NCI-H2107 (cell line): ENCODE data around the gene ELAVL3.
"Not testable (repeated sequence)": the region's sequence is repeated elsewhere in the genome, so short reads cannot be mapped to it uniquely, and the experiment has no call there.

Experiments used
- DNase-seq: peaks from one replicate; lab custom pipeline; 2025; lab: John Stamatoyannopoulos, UW

The ELAVL3 gene

GRCh38 chr19:11435833-11436313, 45.0 kb downstream of the ELAVL3 start:
- DNase-seq = no peak

GRCh38 chr19:11435057-11435832, 45.6 kb downstream of the ELAVL3 start, which contains the start of the genes ODAD3 and PRKCSH:
ODAD3 (minus strand) TSS chr19:11435121; CDS start chr19:11435016, 105 bp downstream.
PRKCSH (plus strand) TSS chr19:11435635; CDS start chr19:11436118, 483 bp downstream.
- peak; percentile 97 for DNase-seq

- no peak for DNase-seq
These were observed 46.2 kb downstream of the ELAVL3 start for GRCh38 chr19:11434703-11435056.

GRCh38 chr19:11433526-11433925, 47.3 kb downstream of the ELAVL3 start:
- not testable (repeated sequence) for DNase-seq

- DNase-seq = no peak
These were observed 54.2 kb downstream of the ELAVL3 start for GRCh38 chr19:11426656-11427055.

- no peak for DNase-seq
These were observed 55.0 kb downstream of the ELAVL3 start for GRCh38 chr19:11425719-11426457.

GRCh38 chr19:11423791-11424181, 57.1 kb downstream of the ELAVL3 start:
- no peak for DNase-seq

- no peak for DNase-seq
These were observed 57.6 kb downstream of the ELAVL3 start for GRCh38 chr19:11423164-11423790.

- no peak for DNase-seq
These were observed 58.4 kb downstream of the ELAVL3 start for GRCh38 chr19:11422163-11423065.

- no peak for DNase-seq
These were observed 59.3 kb downstream of the ELAVL3 start for GRCh38 chr19:11421371-11422098.

- no peak for DNase-seq
These were observed 60.1 kb downstream of the ELAVL3 start for GRCh38 chr19:11420429-11421370.

- DNase-seq = no peak
These were observed 62.0 kb downstream of the ELAVL3 start, which contains the start of gene RGL3 for GRCh38 chr19:11418549-11419506. RGL3 (minus strand) TSS chr19:11419314; CDS start chr19:11419278, 36 bp downstream.

- no peak for DNase-seq
These were observed 62.7 kb downstream of the ELAVL3 start for GRCh38 chr19:11418094-11418548.

- DNase-seq = no peak
These were observed 64.3 kb downstream of the ELAVL3 start for GRCh38 chr19:11416346-11417052.

- DNase-seq = no peak
These were observed 66.3 kb downstream of the ELAVL3 start for GRCh38 chr19:11414544-11414943.

- DNase-seq = no peak
These were observed 70.2 kb downstream of the ELAVL3 start for GRCh38 chr19:11410682-11411081.

GRCh38 chr19:11408591-11408990, 72.3 kb downstream of the ELAVL3 start:
- no peak for DNase-seq
